VCaP (cell line): ENCODE measurements around the gene EVA1B.

Source experiments
- H3K27ac ChIP-seq: fragments of 450-650 bp; 2 replicates; pipeline ENCODE4 v1.5.1; 2017
- CTCF ChIP-seq: fragments of 450-650 bp; conservative IDR thresholded peaks from 2 replicates; pipeline ENCODE4 v1.5.1; 2017; ENCODE audit warnings: mild to moderate bottlenecking, moderate library complexity

Gene EVA1B

GRCh38 chr1:36352125-36352909, 28.9 kb upstream of the EVA1B start:
- no peak overlapping the region for H3K27ac ChIP-seq

GRCh38 chr1:36351227-36351977, 28.0 kb upstream of the EVA1B start:
- TF ChIP-seq CTCF = no peak
- no peak overlapping the region for H3K27ac ChIP-seq

More at GRCh38 chr1:36352125-36352909, 28.9 kb upstream of the EVA1B start:
- TF ChIP-seq CTCF = no peak

GRCh38 chr1:36350659-36351226, 27.3 kb upstream of the EVA1B start:
- H3K27ac ChIP-seq = no peak overlapping the region
- TF ChIP-seq CTCF = no peak

GRCh38 chr1:36349839-36350238, 26.4 kb upstream of the EVA1B start:
- H3K27ac ChIP-seq = no peak overlapping the region
- TF ChIP-seq CTCF = no peak

- TF ChIP-seq CTCF = no peak
- H3K27ac ChIP-seq = no peak overlapping the region
Observed at GRCh38 chr1:36349241-36349671, 25.8 kb upstream of the EVA1B start.

- H3K27ac ChIP-seq = no peak overlapping the region
- TF ChIP-seq CTCF = no peak
Observed at GRCh38 chr1:36346741-36347370, 23.4 kb upstream of the EVA1B start.

GRCh38 chr1:36345353-36345752, 21.9 kb upstream of the EVA1B start:
- no peak overlapping the region for H3K27ac ChIP-seq
- TF ChIP-seq CTCF = no peak
